Measurements from ENCODE around the gene FN3K. TPM values are rescaled to one million over a fixed set of nuclear protein-coding genes. Genes with fewer than 3 reads are reported as not detected.

FN3K gene
- total and polyA plus RNA-seq, 2 of the 8 experiments (the other 6 are each of a cell fraction or from before 2014, with no cell fraction given), result 0.88 to 14.2 TPM

DNA sequence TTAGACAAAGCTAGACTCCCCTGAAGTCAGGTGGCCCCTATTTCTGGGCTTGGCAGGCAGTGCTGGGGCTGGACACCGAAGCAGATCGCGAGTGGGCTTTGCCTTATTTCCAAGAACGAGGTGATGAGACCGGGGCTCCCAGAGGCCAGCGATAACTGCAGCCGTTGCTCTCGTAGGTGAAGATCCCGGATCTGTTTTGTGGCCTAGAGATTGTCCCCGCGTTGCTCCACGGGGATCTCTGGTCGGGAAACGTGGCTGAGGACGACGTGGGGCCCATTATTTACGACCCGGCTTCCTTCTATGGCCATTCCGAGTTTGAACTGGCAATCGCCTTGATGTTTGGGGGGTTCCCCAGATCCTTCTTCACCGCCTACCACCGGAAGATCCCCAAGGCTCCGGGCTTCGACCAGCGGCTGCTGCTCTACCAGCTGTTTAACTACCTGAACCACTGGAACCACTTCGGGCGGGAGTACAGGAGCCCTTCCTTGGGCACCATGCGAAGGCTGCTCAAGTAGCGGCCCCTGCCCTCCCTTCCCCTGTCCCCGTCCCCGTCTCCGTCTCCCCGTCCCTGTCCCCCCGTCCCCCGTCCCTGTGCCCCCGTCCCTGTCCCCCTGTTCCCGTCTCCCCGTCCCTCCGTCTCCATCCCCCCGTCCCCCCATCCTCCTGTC, 15.0 kb downstream of the FN3K start:
- H3K4ac ChIP-seq (replicated peaks; ENCODE audit: insufficient read length, low read depth, low read length), result no peak overlapping the region
- peak overlapping the region; percentile 38; the same call in 1 of the 2 replicates for H3K18ac ChIP-seq (ENCODE audit: extremely low read depth, low read length)
- no peak overlapping the region for H3K27ac ChIP-seq (ENCODE audit: low read depth, low read length)
- peak overlapping the region in 1 of 4 experiments; percentile 5; a peak in 1 of 7 replicates for H3K9ac ChIP-seq (replicated peaks in 1 of 4; ENCODE audit: extremely low read depth in 1 of 4, low read depth in 3 of 4, low read length in 3 of 4)
- TF ChIP-seq SRF (IDR thresholded peaks at IDR 0.05; ENCODE audit: low read depth, low read length), result no peak
- TF ChIP-seq, protein P1, sequence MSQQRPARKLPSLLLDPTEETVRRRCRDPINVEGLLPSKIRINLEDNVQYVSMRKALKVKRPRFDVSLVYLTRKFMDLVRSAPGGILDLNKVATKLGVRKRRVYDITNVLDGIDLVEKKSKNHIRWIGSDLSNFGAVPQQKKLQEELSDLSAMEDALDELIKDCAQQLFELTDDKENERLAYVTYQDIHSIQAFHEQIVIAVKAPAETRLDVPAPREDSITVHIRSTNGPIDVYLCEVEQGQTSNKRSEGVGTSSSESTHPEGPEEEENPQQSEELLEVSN (IDR thresholded peaks at IDR 0.05), result peak; percentile 71
- TF ChIP-seq POU5F1 (IDR thresholded peaks at IDR 0.05; ENCODE audit: low read depth, low read length), result no peak
- ChIA-PET CTCF (ENCODE audit: partially characterized antibody) (interaction anchor here (0.7 to 1.4 kb wide), 2 partner anchors 9 to 17 kb away, joined by 4 read pairs; no protein-coding TSS in a partner anchor), POLR2A (ENCODE audit: partially characterized antibody) (interaction anchor here (0.6 to 1.3 kb wide), 3 partner anchors 9 to 101 kb away, joined by 3 read pairs; no protein-coding TSS in a partner anchor)
- H2BK12ac ChIP-seq (ENCODE audit: low read depth, low read length), result no peak overlapping the region
- H3K23me2 ChIP-seq (ENCODE audit: low read depth, low read length), result peaks cover 13% of the 10 kb centered on the region
- H4K5ac ChIP-seq (ENCODE audit: insufficient read length, low read depth, low read length), result no peak overlapping the region
- H2BK120ac ChIP-seq (replicated peaks; ENCODE audit: low read depth, low read length), result no peak overlapping the region
- no peak overlapping the region for H3K23ac ChIP-seq (ENCODE audit: insufficient read length)
- H2AFZ ChIP-seq (ENCODE audit: low read length), result no peak overlapping the region
- peaks cover 0 to 13% of the 10 kb centered on the region in 2 experiments; a peak in 2 of 4 replicates for H3K79me2 ChIP-seq (ENCODE audit: control insufficient read depth in 1 of 2, insufficient read depth in 2 of 2, low read length in 2 of 2)
- H3K36me3 ChIP-seq (ENCODE audit: control insufficient read depth in 2 of 4, insufficient read depth in 4 of 4, low read length in 3 of 4), result peaks cover 0 to 4% (median under 1%) of the 10 kb centered on the region in 4 experiments; a peak in 3 of 8 replicates
- peak overlapping the region; percentile 10 to 53 (median 30) for H3K4me3 ChIP-seq (ENCODE audit: extremely low read depth in 1 of 4, insufficient read depth in 2 of 4, low read depth in 3 of 4, low read length in 4 of 4)
- no peak overlapping the region for H2BK5ac ChIP-seq (ENCODE audit: low read depth, low read length)
- WGBS, 2 experiments (ENCODE audit: extremely low coverage in 1 of 2, insufficient coverage in 1 of 2, insufficient read length in 1 of 2, insufficient replicate concordance in 2 of 2, low coverage in 1 of 2, low lambda C conversion rate in 2 of 2, missing lambda C conversion rate in 1 of 2), result 58% methylated on average over 25 of the region's 40 CpGs; no CpG with 5 or more reads in 1 of the 2 experiments
- no peak overlapping the region for H2AK5ac ChIP-seq (ENCODE audit: low read depth, low read length)
- DNase-seq (ENCODE audit: low read depth in 1 of 2, low spot score in 2 of 2) (peak in 1 of 2 experiments; percentile 64), FAIRE-seq (no peak)
- H2BK15ac ChIP-seq (ENCODE audit: low read length), result no peak overlapping the region
- H3K4me1 ChIP-seq (replicated peaks in 1 of 4; ENCODE audit: control insufficient read depth in 3 of 4, insufficient read depth in 4 of 4, low read length in 3 of 4), result peaks cover under 1 to 15% (median 10%) of the 10 kb centered on the region in 4 experiments
- peaks cover 2% of the 10 kb centered on the region for H3K79me1 ChIP-seq (ENCODE audit: low read depth, low read length)
- H3K14ac ChIP-seq (ENCODE audit: insufficient read length), result no peak overlapping the region
- no peak overlapping the region for H4K8ac ChIP-seq (ENCODE audit: extremely low read depth, insufficient read depth, low read length)
- no peak overlapping the region for H3K56ac ChIP-seq (replicated peaks; ENCODE audit: insufficient read length, low read depth, low read length)
- peak overlapping the region; percentile 68 to 95 for H3K4me2 ChIP-seq (ENCODE audit: insufficient read depth in 1 of 2, low read depth in 2 of 2, low read length in 2 of 2)
- no peak overlapping the region for H2BK20ac ChIP-seq (ENCODE audit: low read length)
- H3K9me3 ChIP-seq (ENCODE audit: insufficient read depth in 2 of 2, low read depth in 1 of 2, low read length in 1 of 2), result peaks cover 8 to 9% of the 10 kb centered on the region in 2 experiments; a peak in 3 of 4 replicates
- H3K27me3 ChIP-seq (replicated peaks in 1 of 4; ENCODE audit: control insufficient read depth in 3 of 4, extremely low read depth in 1 of 4, insufficient read depth in 3 of 4, low read length in 3 of 4), result peaks cover 0 to 6% (median 3%) of the 10 kb centered on the region in 4 experiments; a peak in 4 of 7 replicates
- H4K20me1 ChIP-seq (replicated peaks in 1 of 2; ENCODE audit: control insufficient read depth in 1 of 2, insufficient read depth in 2 of 2, low read length in 2 of 2), result peaks cover 0 to 1% of the 10 kb centered on the region in 2 experiments
- H4K91ac ChIP-seq (replicated peaks; ENCODE audit: insufficient read length, low read length), result no peak overlapping the region

All from H1 (cell line).